ENCODE measurements around the gene CDON.
"Not testable (repeated sequence)": the region's sequence is repeated elsewhere in the genome, so short reads cannot be mapped to it uniquely, and the experiment has no call there.

DNA sequence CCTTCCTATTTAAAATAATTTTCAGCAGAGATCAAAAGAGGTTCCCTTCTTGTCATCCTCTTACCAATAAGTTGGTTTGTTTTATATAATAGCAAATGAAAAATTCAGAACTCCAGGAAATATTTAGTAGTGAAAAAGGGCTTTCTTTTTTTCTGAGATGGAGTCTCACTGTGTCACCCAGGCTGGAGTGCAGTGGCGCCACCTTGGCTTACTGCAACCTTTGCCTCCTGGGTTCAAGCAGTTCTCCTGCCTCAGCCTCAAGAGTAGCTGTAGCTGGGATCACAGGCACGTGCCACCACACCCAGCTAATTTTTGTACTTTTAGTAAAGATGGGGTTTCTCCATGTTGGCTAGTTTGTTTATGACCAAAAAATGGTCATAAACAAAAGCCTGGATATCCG, 148.1 kb downstream of the CDON start:
- TF ChIP-seq POLR2A, POLR2AphosphoS5 (IDR thresholded peaks at IDR 0.05; ENCODE audit: low read depth, low read length): not testable (repeated sequence)

Measured in GM12891 (cell line).